22Rv1 (cell line): Measurements from ENCODE around the gene ZKSCAN2.

Source experiments
- ZFX ChIP-seq: fragments of 450-650 bp; IDR thresholded peaks from 2 replicates; pipeline ENCODE4 v1.6.1; 2017; ENCODE audit warnings: antibody characterized with exemption, borderline replicate concordance
- TF ChIP-seq, protein P1 (sequence below): fragments of 450-650 bp; IDR thresholded peaks from 2 replicates; pipeline ENCODE4 v1.5.1; 2017; ENCODE audit warnings: mild to moderate bottlenecking

DNA sequence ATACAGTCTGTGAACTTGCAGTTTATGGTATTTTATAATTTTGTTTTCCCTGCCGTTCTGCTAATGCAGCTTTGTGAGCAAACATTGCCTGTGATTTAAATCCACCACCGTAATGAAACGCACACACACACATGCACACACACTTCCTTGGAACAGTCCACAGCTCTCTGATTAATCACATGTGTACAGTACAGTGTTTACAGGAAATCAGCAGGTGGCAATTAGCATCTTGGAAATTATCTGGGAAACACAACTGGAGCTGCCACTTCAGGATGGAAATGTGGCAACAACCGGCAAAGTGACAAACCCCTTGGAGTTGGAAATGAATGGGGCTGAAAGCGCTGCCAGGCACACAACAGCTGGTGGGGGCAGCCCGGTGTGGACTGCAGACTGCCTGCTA lies 12.9 kb upstream of the ZKSCAN2 start:
- TF ChIP-seq, protein P1, sequence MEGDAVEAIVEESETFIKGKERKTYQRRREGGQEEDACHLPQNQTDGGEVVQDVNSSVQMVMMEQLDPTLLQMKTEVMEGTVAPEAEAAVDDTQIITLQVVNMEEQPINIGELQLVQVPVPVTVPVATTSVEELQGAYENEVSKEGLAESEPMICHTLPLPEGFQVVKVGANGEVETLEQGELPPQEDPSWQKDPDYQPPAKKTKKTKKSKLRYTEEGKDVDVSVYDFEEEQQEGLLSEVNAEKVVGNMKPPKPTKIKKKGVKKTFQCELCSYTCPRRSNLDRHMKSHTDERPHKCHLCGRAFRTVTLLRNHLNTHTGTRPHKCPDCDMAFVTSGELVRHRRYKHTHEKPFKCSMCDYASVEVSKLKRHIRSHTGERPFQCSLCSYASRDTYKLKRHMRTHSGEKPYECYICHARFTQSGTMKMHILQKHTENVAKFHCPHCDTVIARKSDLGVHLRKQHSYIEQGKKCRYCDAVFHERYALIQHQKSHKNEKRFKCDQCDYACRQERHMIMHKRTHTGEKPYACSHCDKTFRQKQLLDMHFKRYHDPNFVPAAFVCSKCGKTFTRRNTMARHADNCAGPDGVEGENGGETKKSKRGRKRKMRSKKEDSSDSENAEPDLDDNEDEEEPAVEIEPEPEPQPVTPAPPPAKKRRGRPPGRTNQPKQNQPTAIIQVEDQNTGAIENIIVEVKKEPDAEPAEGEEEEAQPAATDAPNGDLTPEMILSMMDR = no peak
- no peak for TF ChIP-seq ZFX
